HL-60 (cell line): ENCODE measurements around the gene WASF1.

Experiments
- CTCF ChIP-seq: IDR thresholded peaks from one replicate; pipeline ENCODE4 v1.5.1; 2011; ENCODE audit warnings: low read length, control low read depth, inconsistent platforms; ENCODE audit not compliant: insufficient read depth
- POLR2AphosphoS5 ChIP-seq: IDR thresholded peaks from 2 replicates; pipeline ENCODE4 v1.6.1; 2012; ENCODE audit warnings: low read depth

GRCh38 chr6:110139052-110139451 lies 40.4 kb downstream of the WASF1 start:
- no peak for TF ChIP-seq CTCF
- no peak for TF ChIP-seq POLR2AphosphoS5
